ENCODE data around the gene ARID5A. TPM values are rescaled to one million over a fixed set of nuclear protein-coding genes. Genes with fewer than 3 reads are reported as not detected.

The ARID5A gene
- total and polyA plus RNA-seq, 2 donors (not counting 1 experiment from before 2014, with no cell fraction given), result 35.5 to 93.0 TPM

DNA sequence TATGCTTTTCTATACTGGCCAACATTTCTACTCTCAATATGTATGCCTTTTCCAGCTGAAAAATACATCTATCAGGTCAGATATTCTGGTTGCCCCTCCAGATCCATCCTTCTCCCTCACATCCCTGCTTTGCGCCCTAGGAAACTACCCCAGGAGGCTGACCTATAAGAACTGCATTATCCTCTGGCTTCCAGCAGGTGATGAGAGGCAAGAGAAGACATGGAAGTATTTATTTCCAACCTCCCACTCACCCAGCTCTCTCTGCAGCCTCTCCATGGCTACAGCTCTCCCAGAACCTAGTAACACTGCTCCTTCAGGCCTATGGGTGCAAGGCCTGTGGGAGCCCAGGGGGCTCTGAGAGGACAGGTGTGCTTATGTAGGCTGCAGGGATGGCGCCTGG lies 42.9 kb downstream of the ARID5A start:
- Histone ChIP-seq H3K79me2 (ENCODE audit: control insufficient read depth, insufficient read depth, low read length) (no peaks in the 10 kb centered on the region), H3K4me3 (ENCODE audit: control extremely low read depth in 1 of 5, extremely low read depth in 1 of 5, insufficient read depth in 1 of 5, low read depth in 2 of 5, low read length in 4 of 5) (no peak overlapping the region), H3K4me1 (ENCODE audit: control insufficient read depth in 2 of 2, insufficient read depth in 2 of 2, low read length in 2 of 2) (no peaks in the 10 kb centered on the region), H4K20me1 (ENCODE audit: control insufficient read depth, insufficient read depth, low read length, poor library complexity, severe bottlenecking) (no peaks in the 10 kb centered on the region), H3K27me3 (replicated peaks in 1 of 4; ENCODE audit: control extremely low read depth in 1 of 4, control insufficient read depth in 3 of 4, insufficient read depth in 4 of 4, low read length in 3 of 4) (no peaks in the 10 kb centered on the region), H3K9ac (ENCODE audit: low read length) (no peak overlapping the region), H3K9me3 (ENCODE audit: control extremely low read depth in 1 of 3, control insufficient read depth in 2 of 3, insufficient read depth in 1 of 3, low read length in 2 of 3) (no peaks in the 10 kb centered on the region), H2AFZ (ENCODE audit: insufficient read depth, low read depth, low read length, poor library complexity, severe bottlenecking) (no peak overlapping the region), H3K27ac (ENCODE audit: low read length in 2 of 2) (no peak overlapping the region), H3K4me2 (replicated peaks; ENCODE audit: low read depth, low read length, poor library complexity, severe bottlenecking) (no peak overlapping the region), H3K36me3 (replicated peaks in 1 of 2; ENCODE audit: control extremely low read depth in 1 of 2, control insufficient read depth in 1 of 2, extremely low read depth in 1 of 2, insufficient read depth in 2 of 2, low read length in 1 of 2) (peaks cover 0 to 1% of the 10 kb centered on the region in 2 experiments)
- TF ChIP-seq CTCF (IDR thresholded peaks at IDR 0.05), result no peak
- TF ChIP-seq EZH2 (IDR thresholded peaks at IDR 0.05; ENCODE audit: borderline replicate concordance, insufficient read depth, low read depth, low read length, poor library complexity, severe bottlenecking), result no peak
- Mint-ChIP-seq H3K27me3 (no peaks in the 10 kb centered on the region), H3K4me3 (no peak overlapping the region), H3K27ac (no peak overlapping the region), H3K4me1 (no peaks in the 10 kb centered on the region), H3K9me3 (ENCODE audit: insufficient read depth) (no peaks in the 10 kb centered on the region)
- intact Hi-C loops (cut with micrococcal nuclease), result no loop called here
- ATAC-seq (ENCODE audit: low read depth) (no peak), DNase-seq (no peak)
- WGBS (ENCODE audit: insufficient coverage), result 100% methylated on average over 1 of the region's 2 CpGs
- ChIA-PET CTCF (interaction anchor here (0.6 to 1.6 kb wide), 2 partner anchors 25 to 97 kb away, joined by 3 to 5 read pairs; no protein-coding TSS in a partner anchor), POLR2A (no interaction called here)

GRCh38 chr2:96580771-96581170 lies 44.2 kb downstream of the ARID5A start:
- no peaks in the 10 kb centered on the region for H3K9me3 Mint-ChIP-seq (ENCODE audit: insufficient read depth)
- ChIA-PET CTCF (interaction anchor here (1.6 kb wide), 1 partner anchor 27 kb away, joined by 5 read pairs; no protein-coding TSS in a partner anchor), POLR2A (no interaction called here)
- no peak overlapping the region for H3K4me3 Mint-ChIP-seq
- Histone ChIP-seq H3K4me2 (replicated peaks; ENCODE audit: low read depth, low read length, poor library complexity, severe bottlenecking) (no peak overlapping the region), H3K9me3 (ENCODE audit: control extremely low read depth in 1 of 3, control insufficient read depth in 2 of 3, insufficient read depth in 1 of 3, low read length in 2 of 3) (no peaks in the 10 kb centered on the region), H3K27ac (ENCODE audit: low read length in 2 of 2) (no peak overlapping the region), H4K20me1 (ENCODE audit: control insufficient read depth, insufficient read depth, low read length, poor library complexity, severe bottlenecking) (no peaks in the 10 kb centered on the region), H3K4me1 (ENCODE audit: control insufficient read depth in 2 of 2, insufficient read depth in 2 of 2, low read length in 2 of 2) (no peaks in the 10 kb centered on the region), H3K4me3 (ENCODE audit: control extremely low read depth in 1 of 5, extremely low read depth in 1 of 5, insufficient read depth in 1 of 5, low read depth in 2 of 5, low read length in 4 of 5) (no peak overlapping the region), H3K36me3 (replicated peaks in 1 of 2; ENCODE audit: control extremely low read depth in 1 of 2, control insufficient read depth in 1 of 2, extremely low read depth in 1 of 2, insufficient read depth in 2 of 2, low read length in 1 of 2) (peaks cover 0 to 1% of the 10 kb centered on the region in 2 experiments), H3K27me3 (replicated peaks in 1 of 4; ENCODE audit: control extremely low read depth in 1 of 4, control insufficient read depth in 3 of 4, insufficient read depth in 4 of 4, low read length in 3 of 4) (no peaks in the 10 kb centered on the region), H3K9ac (ENCODE audit: low read length) (no peak overlapping the region), H3K79me2 (ENCODE audit: control insufficient read depth, insufficient read depth, low read length) (no peaks in the 10 kb centered on the region), H2AFZ (ENCODE audit: insufficient read depth, low read depth, low read length, poor library complexity, severe bottlenecking) (no peak overlapping the region)
- ATAC-seq (ENCODE audit: low read depth), result no peak
- intact Hi-C loops (cut with micrococcal nuclease), result no loop called here
- no peaks in the 10 kb centered on the region for H3K4me1 Mint-ChIP-seq
- 88% methylated on average over 4 of the region's 4 CpGs for WGBS (ENCODE audit: insufficient coverage)
- no peak overlapping the region for H3K27ac Mint-ChIP-seq
- no peaks in the 10 kb centered on the region for H3K27me3 Mint-ChIP-seq
- TF ChIP-seq CTCF (IDR thresholded peaks at IDR 0.05), result no peak
- no peak for TF ChIP-seq EZH2 (IDR thresholded peaks at IDR 0.05; ENCODE audit: borderline replicate concordance, insufficient read depth, low read depth, low read length, poor library complexity, severe bottlenecking)
- DNase-seq, result no peak

All from B cell (primary cell).